HG03280 (cell line): ENCODE data around the gene ID1.
"Not testable (repeated sequence)": the region's sequence is repeated elsewhere in the genome, so short reads cannot be mapped to it uniquely, and the experiment has no call there.

Source experiments
- ATAC-seq: cut with Tn5 transposase; IDR thresholded peaks from one replicate; pipeline ENCODE4 v1.9.1; 2021; ENCODE audit warnings: mild to moderate bottlenecking, moderate library complexity; ENCODE audit not compliant: unreplicated experiment

Gene ID1

DNA sequence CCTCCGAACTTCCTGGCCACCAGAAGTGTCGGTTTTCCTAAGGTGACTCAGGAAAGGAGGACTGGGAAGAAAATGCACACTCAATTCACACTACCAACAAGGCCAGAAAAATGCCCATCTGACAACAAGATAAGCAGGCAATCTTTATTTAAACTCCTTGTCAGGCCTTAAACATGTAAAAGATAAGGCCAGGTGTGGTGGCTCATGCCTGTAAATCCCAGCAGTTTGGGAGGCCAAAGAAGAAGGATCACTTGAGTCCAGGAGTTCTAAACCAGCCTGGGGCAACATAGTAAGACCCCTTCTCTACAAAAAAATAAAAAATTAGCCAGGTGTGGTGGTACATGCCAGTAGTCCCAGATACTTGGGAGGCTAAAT lies 7.6 kb upstream of the ID1 start:
- ATAC-seq = no peak

DNA sequence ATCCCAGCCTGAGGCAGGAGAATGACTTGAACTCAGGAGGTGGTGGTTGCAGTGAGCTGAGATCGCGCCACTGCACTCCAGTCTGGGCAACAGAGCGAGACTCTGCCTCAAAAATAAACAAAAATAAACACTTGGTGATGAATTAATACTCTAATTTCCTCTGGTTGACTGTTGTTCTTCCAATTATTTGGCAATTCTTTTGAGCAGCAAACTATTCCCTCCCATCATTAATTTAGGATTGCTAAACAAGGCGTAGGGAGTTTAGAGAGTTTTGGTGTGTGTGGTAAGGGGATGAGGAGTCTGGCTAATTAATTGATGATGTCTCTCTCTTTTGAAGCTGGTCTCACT lies 2.7 kb upstream of the ID1 start:
- no peak for ATAC-seq

DNA sequence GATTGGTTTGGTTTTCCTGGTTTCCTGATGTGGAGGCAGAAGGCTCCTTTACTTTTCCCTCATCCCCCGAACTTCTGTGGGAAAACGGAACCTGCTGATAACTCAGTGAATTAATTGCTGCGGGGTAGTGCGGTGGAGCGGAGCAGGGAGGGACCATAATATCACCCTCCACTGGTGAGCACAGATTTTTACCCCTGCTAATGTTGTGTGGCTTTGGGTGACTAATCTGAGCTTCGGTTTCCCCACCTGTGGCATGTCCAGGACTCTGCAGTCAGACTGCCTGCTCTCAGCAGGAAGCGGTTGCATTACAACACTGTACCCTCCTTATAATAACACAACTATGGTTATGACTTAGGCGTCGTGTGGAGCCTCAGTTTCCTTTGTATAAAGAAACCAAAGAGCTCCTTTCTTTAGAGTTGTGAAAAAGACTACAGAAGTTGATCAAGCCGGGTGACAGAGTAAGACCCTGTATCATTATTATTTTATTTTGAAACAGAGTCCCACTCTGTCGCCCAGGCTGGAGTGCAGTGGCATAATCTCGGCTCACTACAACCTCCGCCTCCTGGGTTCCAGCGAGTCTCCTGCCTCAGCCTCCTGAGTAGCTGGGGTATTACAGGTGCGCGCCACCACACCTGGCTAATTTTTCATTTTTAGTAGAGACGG lies 2.2 kb upstream of the ID1 start:
- peak; percentile 58 for ATAC-seq

DNA sequence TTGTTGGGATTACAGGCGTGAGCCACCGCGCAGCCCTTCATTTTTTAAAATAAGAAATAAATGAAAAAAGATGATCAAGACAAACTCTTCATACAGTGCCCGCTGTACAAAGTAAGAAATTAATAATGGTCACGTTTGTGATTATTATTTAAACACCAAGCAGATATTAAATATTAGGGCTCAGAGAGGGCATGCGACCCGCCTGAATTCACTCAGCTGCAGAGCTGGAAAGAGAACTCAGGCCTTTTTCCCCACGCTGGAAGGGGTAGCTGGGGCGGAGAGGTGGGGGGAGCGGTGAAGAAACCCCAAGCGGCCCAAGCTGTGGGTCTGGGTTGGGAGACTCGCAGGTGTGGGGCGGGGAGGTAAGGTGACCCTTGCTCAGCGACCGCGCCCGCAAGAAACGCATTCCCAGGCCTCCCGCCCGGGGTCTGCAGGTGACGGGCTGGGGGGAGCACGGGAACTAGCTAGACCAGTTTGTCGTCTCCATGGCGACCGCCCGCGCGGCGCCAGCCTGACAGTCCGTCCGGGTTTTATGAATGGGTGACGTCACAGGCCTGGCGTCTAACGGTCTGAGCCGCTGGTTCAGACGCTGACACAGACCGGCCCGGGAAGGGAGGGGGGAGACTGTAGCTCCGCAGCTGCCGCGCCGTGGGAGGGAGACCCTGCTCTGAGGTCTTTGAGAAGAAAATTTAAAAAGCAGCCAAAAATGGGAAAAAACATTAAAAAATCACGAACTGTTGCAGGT lies 1.1 kb upstream of the ID1 start:
- peak; percentile 46 for ATAC-seq

DNA sequence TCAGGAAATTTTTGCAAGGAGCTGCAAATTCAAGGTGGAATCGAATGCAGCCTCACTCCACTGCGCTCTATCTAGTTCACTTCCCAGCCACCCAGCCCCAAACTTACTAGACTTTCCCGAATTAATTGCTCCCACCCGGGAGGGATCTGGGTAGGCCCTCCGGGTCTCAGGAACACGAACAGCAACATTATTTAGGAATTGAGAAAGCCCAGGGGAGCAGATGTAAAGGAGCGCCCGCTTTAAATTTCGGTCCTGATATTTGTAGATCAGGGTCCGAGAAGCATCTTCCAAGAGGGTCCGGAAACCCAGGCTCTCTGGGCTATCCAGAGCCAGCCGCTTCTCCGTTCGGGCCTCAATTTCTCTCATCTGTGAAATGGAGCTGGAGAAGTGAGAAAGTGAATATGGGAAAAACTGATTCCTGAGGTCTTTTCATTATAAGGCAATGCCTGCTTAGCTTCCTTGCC lies 490 bp upstream of the ID1 start:
- no peak for ATAC-seq

DNA sequence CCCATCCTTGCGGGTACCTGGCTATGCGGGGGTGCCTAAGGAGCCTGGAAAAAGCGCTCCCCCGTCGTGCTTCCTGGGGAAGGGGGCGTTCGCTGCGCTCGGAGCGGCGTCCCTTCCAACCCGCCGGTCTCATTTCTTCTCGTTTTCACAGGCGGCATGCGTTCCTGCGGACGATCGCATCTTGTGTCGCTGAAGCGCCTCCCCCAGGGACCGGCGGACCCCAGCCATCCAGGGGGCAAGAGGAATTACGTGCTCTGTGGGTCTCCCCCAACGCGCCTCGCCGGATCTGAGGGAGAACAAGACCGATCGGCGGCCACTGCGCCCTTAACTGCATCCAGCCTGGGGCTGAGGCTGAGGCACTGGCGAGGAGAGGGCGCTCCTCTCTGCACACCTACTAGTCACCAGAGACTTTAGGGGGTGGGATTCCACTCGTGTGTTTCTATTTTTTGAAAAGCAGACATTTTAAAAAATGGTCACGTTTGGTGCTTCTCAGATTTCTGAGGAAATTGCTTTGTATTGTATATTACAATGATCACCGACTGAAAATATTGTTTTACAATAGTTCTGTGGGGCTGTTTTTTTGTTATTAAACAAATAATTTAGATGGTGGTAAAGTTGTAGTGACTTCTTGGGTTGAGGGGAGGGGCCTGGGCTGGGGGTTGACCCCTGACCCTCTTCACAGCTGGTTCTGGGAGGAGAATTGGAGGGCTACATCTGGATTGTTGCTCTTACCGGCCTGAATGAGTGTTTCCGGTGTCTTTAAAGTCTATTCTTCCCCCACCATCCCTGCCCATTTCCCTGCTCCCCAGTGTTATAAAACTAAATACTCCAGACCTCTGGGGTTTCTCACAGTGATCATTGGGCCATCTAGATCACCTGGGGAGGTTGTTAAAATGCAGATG lies 1.1 kb downstream of the ID1 start:
- no peak for ATAC-seq

DNA sequence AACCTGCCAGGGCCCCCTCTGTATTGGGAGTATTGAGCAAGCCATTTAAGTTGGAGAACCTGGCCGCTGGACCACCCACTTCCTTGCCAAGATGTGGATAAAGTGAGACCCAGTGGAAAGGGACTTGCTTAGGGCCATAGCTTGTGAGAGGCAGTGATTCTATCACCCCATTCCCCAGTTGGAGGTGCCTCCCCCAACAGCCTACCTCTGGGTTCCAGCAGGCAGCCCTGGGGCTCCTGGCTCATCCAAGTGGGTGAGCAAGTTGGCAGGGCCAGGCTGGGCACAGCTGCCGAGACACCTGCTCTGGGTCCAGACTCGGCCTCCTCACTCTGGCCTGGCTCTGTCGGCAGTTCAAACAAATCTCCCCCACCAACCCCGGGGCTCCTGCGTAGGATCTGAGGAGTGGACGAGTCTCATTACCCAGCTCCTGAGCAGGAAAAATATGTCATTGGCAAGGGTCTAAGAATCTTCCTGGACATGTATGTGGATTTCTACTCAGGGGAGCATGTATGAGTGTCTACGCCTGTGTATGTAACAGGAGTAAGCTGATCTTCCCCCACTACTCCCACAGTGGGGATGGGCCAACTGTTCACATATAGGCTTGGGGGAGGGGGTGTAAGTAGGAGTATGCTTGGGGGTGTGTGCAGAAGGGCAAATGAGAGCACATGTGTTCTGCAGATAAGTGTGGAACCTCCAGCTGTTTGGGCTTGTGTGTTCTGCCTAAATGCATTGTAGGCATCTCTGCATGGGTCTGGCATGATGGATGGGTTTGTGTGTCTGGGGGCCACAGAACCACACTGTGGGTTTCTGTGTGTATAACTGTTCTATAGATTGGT lies 1.9 kb downstream of the ID1 start:
- ATAC-seq = no peak

DNA sequence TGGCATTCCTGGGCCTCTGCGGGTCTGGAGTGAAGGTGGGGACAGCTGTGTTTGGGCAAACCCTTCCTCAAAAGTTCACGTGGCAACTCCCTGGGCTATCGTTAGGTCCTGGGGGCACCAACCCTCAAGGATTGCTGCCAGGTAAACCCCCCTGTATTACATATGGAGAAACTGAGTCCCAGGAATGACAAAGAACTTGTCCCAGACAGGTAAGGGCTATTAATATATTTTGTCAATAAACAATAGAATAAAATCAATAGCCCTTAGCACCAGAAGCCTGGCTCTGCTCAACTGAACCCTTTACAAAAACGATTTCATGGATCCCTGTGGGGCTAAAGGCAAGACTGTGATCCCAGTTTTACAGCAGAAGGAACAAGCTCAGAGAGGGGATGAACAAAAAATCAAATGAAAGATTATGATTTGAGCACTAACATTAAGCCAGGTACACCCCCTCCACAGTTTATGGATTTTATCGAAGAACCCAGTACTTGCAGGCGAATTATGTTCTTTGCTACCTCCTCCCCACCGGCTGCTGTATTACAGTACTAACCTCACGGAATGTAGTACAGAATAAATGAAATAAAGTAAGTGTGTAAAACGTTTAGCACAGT lies 2.7 kb downstream of the ID1 start:
- no peak for ATAC-seq

DNA sequence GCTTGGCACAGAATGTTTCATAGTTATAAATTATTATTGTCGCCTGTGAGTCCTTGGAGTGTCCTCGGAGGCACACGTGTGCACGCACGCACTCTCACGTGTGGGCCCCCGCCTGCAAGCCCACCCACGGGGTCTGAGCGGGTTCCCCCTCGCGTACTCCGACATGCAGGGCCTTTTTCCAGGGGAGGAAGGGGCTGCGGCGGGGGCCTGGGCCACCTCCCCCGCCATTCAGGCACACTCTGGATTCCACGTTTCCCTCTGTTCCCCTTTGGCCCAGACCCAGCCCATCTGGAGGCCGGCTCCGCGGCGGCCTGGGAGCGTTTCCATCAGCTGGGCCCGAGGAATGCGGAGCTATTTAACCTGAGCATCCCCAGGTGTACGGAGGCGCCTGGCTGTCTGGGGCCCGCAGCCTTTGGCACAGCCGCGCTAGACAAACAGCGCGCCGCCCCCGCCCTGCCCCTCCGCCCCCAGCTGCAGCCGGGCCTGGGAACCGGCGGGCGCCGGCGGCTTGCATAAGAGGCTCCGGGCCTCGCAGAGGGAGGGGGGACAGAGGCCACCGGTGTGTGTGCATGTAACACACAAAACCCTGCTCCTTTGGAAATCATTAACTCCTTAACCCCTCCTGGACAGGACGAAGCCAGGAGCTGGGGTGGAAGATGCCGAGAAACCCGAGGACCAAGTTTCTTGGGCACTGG lies 3.3 kb downstream of the ID1 start:
- no peak for ATAC-seq

DNA sequence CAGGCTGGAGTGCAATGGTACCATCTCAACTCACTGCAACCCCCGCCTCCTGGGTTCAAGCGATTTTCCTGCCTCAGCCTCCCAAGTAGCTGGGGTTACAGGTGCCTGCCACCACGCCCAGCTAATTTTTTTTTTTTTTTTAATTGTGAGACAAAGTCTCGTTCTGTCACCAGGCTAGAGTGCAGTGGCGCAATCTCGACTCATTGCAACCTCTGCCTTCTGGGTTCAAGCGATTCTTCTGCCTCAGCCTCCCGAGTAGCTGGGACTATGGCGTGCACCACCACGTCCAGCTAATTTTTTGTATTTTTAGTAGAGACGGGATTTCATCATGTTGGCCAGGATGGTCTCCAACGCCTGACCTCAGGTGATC lies 7.2 kb downstream of the ID1 start:
- not testable (repeated sequence) for ATAC-seq

DNA sequence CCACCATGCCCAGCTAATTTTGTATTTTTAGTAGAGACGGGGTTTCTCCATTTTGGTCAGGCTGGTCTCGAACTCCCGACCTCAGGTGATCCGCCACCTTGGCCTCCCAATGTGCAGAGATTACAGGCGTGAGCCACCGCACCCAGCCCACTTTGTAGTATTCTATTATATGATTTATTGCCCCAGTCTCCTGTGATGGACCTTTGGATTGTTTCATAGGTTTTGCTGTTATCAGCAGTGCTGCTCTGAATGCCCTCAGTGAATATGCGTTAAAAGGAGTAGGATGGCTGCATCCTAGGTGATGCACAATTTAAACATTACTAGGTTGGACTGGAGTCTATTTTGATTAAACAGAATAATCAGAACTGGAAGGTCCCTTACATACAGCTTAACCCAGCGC lies 10.3 kb downstream of the ID1 start:
- ATAC-seq = no peak

DNA sequence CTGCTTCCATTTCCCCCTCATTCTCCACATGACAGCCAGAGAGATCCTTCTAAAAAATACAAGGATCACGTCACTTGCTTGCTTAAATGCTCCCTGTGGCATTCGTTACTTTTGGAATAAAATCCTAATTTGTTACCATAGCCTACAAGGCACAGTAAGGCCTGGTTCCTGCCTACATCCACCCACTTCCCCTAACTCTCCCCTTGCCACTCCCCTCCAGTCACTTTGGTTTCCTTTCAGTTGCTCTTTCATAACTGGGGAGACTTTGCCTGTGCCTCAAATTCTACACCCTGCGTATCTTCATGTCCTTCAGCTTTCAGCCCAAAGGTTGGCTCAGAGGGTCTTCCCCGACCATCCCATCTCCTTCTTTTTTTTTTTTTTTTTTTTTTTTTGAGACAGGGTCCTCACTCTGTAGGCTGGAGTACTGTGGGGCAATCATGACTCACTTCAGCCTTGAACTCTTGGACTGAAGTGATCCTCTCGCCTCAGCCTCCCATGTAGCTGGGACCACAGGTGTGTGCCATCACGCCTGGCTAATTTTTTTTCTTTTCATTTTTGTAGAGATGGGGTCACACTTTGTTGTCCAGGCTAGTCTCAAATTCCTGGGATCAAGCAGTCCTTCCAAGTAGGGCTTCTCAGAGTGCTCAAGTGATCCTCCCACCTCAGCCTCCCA lies 12.5 kb downstream of the ID1 start:
- ATAC-seq = no peak

DNA sequence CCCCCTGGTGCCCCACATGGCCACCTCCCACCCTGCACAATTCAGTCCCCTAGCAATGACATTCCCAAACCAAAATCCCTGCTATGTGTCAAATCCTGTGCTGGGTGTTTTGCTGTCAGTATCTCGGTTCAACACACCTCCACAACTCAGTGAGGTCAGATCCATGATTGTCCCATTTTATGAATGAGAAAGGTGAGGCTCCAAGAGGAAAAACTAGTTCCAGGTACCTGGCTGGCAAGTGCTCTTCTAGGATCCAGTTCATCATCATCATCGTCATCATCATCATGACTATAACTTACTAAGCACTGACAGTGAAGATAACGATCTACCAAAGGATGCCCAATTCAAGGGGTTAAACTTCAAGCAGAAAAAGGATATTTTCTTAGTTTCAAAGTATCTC lies 15.2 kb downstream of the ID1 start:
- no peak for ATAC-seq

DNA sequence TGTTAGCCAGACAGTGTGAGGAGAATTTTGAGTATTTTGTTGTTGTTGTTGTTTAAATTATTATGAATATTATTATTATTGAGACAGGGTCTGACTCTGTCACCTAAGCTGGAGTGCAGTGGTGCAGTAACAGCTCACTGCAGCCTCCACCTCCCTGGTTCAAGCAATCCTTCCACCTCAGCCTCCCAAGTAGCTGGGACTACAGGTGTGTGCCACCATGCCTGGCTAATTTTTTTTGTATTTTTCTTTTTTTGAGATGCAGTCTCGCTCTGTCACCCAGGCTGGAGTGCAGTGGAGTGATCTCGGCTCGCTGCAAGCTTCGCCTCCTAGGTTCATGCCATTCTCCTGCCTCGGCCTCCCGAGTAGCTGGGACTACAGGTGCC lies 18.0 kb downstream of the ID1 start:
- not testable (repeated sequence) for ATAC-seq

DNA sequence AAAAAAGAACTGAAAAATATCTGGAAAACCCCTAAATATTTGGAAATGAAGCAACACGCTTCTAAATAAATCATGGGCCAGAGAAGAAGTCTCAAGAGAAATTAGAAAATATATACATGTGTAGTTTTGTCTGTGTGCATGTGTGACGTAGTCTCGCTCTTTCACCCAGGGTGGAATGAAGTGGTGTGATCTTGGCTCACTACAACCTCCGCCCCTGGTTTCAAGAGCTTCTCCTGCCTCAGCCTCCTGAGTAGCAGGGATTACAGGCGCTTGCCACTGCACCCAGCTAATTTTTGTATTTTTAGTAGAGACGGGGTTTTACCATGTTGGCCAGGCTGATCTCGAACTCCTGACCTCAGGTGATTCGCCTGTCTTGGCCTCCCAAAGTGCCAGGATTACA lies 21.4 kb downstream of the ID1 start:
- ATAC-seq = not testable (repeated sequence)

DNA sequence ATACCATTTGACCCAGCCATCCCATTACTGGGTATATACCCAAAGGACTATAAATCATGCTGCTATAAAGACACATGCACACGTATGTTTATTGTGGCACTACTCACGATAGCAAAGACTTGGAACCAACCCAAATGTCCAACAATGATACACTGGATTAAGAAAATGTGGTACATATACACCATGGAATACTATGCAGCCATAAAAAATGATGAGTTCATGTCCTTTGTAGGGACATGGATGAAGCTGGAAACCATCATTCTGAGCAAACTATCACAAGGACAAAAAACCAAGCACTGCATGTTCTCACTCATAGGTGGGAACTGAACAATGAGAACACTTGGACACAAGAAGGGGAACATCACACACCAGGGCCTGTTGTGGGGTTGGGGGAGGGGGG lies 23.0 kb downstream of the ID1 start:
- not testable (repeated sequence) for ATAC-seq

DNA sequence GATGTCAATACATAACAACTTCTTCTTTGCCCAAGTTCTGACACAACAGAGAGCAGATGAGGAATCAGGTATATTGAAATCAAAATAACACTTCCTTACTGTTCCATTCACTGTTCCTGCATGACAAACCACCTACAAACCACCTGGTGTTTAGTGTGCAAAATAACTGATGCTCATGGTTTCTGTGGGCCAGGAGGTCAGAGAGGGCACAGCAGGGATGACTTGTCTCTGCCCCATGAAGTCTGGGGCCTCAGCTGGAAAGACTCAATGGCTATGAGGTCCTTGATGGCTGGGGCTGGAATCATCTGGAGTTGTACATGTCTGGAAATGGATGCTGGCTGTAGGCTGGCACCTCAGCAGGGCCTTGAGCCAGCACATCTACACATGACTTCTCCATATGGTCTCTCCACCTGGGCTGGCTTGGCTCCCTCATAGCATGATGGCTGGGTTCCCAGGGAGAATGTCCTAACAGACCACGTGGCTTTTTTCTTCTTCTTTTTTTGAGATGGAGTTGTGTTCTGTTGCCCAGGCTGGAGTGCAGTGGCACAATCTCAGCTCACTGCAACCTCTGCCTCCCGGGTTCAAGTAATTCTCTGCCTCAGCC lies 25.2 kb downstream of the ID1 start:
- no peak for ATAC-seq

DNA sequence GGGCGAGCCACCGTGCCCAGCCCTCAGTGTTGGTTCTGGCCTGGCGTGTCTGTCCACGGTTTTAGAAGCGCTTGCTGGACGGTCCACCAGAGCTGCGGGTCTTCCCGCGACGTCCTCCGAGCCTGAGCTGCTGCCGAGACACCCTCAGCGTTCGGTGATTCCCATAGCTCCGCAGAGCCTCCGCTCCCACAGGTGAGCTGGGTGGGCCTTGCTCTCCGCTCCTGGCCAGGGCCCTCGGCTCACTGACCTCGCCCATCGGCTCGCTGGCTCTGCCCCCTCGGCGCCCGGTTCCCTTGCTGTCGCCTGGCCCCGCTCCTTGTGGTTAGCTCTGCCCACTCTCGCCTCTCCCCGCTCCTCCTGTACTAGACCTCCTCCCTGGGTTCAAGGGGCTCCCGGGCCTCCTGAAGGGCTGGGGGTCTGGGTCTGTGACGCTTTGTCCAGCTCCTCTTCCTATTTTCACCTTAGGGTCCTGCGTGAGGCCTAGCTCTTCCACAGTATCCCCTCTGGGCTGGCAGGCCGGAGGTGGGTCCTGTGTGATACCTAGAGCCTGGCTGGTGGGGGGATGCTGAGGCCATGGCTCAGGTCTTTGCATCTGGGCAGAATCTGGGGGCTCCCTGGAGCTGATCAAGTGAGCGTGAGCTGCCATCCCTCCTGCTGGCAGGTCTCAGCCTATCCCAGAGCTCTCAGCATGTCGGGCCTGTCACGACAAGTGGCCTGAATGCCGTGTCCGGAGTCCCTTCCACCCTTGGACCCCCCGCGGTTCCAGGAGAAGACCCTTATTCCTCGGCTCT lies 27.7 kb downstream of the ID1 start:
- ATAC-seq = no peak
